ENCODE measurements around the gene LYPD6B. TPM values are rescaled to one million over a fixed set of nuclear protein-coding genes. Genes with fewer than 3 reads are reported as not detected.
"Not testable (repeated sequence)": the region's sequence is repeated elsewhere in the genome, so short reads cannot be mapped to it uniquely, and the experiment has no call there.

Gene LYPD6B
- total RNA-seq, 1 experiment from 2014 or later, result 12.1 TPM

DNA sequence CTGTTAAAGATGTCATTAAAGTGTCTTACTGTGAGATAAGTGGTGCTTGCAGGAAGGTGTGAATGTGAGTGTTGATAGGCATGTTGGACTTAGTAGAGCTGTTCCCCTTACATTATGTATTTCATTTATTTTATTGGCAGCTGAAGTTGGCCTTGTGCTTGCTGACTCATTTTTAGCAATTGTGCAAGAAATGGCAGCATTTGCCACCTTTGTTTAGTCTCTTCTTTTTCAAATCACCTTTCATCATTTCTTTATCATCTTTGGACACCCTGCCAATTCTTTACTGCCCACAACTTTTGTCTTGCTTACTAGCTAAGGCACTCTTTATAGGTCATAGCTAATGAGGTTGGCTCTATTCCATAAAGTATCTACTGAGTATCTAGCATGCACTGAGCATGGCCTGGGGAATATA lies 161.6 kb downstream of the LYPD6B start:
- peak; percentile 42 for DNase-seq (ENCODE audit: low read depth)

DNA sequence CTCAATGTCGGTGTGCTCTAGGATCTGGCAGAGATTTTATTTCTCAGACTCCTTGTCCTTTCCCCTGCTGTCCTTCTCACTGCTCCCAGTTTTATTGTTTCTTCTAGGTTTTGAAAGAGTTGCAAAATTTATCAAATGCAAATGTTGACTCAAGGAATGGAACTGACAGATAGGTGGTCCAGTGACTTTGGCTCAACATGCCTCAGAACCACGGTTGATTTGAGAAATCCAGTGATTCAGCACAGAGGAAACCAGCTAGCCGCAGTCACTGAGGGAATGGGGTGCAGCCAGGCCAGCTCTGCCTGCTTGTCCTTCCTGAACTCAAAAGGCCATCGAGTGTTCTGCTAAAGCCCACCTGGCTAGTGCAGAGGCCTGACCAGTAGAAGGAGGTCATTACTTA lies 166.2 kb downstream of the LYPD6B start:
- no peak for DNase-seq (ENCODE audit: low read depth)

DNA sequence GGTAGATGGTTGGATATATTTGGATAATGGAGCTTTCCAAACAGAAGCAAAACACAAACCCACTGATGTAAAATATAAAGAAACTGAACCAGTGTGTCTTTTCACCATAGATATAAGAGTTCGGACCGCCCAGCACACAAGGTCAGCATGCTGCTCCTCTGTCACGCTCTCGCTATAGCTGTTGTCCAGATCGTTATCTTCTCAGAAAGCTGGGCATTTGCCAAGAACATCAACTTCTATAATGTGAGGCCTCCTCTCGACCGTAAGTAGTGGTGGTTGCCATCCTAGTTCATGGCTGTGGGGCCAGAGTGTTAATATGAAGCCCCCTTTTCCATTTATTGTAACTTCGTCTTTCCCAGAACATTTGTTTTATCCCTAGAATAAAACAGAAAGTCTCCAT lies 166.6 kb downstream of the LYPD6B start:
- no peak for DNase-seq (ENCODE audit: low read depth)

DNA sequence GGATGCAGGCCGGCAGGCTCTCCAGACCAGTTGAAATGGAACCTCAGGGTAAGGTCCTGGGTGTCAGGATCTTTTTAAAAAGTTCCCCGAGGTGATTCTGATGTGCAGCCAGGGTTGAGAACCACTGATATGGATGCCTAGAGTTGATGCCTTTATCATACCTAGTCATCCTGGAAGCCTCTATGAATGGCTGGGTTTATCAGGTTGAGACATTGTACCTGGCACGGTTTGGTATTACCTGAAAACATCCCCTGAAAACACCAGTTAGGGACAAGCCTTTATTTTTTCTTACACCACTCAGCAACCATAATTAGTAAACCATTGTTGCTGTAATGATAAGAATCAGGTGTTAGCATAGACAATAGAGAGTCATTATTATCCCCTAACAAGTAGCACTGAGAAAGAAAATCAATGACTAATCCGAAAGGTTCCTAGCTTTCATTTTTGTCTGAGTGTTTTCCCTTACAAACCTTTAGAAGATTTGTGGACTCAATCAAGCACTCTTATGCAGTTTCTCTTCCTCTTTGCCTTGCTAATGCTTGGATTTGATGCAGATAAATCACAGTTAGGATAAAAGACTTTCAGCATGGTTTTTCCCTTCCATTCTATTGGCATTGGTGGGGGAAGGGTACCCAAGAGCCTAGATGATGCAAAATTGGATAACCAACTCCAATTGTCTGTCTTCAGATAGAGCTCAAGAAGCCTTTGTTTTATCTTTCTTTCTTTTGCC lies 175.4 kb downstream of the LYPD6B start:
- DNase-seq (ENCODE audit: low read depth), result no peak

DNA sequence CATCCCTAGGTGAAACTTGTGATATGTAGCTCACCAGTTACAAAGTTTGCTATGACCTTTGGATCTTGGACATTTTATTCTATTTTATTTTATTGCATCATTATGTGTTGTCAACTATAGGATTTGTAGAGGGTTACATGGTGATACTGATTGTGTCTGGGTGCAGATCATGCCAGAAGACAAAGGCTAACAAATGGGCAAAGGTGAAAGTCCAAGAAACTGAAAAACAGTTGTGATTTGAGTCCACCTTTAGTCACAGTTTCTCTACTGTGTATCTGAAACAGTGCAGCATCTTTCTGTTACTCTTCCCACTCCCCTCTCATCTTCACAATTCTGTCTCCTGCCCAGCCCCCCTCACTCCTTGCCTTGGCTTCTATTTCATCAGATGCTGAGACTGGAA lies 180.0 kb downstream of the LYPD6B start:
- DNase-seq (ENCODE audit: low read depth), result no peak

DNA sequence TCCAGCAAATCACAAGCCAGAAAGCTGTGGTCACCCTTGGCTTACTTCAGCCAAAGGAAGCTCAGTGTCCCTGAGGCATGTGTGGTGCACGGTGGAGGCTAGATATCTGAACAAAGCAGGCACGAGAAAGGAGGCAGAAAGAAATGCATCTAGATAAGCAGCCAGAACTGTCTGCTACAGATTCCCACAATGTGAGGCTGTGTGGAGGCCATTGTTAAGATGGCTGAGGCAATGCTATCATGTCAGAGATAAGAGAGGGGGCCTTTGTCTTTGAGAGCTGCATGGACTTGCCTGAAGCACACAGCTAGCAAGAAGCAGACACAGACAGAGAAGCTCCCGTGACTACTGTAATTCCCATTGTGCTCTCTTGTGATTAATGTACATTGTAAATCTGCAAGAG lies 181.4 kb downstream of the LYPD6B start:
- no peak for DNase-seq (ENCODE audit: low read depth)

DNA sequence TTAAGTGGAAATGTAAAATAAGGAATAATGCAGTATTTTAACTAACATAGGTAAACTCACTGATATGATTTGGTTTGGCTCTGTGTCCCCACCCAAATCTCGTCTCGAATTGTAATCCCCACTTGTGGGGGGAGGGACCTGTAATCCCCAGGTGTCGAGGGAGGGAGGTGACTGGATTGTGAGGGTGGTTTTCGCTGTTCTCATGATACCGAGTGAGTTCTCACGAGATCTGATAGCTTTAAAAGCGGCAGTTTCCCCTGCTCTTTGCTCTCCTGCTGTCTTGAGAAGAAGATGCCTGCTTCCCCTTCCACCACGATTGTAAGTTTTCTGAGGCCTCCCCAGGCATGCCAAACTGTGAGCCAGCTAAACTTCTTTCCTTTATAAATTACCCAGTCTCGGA lies 182.5 kb downstream of the LYPD6B start:
- no peak for DNase-seq (ENCODE audit: low read depth)

DNA sequence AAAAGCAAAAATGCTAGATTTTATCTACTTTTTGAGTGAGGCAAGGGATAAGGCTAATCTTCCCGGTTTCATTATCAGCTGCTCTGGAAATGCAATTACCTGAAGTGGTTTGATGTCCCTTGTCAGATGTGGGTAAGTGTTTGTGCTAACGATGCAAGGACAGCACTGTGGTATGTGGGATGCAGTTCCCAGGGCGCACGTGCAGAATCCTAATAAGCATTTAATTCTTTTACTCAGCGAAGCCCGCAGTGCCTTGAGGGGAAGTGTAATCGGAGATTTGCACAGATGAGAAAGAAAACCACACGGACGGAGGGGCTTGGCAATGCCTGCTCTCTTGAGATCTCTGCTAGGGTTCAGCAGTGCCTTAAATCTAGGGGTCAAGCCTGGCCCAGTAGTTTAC lies 183.4 kb downstream of the LYPD6B start:
- DNase-seq (ENCODE audit: low read depth), result peak; percentile 2

DNA sequence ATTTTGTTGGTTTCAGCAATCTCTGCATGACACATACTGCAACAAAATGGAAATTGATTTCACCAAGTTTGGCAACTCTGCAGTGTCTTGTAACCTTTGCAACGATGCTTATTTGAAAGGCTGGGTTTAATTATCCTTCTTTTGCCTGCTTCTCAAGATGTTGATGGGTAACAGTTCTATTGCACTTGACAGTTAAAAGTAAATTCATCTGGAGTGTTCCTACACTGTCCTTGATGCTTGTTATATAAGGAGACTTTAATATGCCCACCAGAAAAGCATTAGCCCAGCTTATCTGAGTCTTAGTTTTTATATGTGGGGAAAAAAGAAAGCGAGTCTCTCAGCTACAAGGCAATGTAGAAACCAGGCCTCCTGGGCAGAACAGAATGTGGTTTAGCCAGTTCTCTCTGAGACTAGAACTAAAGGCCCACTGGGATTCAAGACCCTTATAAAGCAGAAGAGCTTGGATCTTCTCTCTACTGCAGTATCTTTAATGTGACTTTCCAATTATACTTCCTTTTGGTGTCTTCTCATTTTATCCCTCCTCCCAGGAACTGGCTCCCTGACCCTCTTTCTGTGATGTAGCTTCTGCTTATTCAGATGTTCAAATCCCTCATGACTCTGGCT lies 185.1 kb downstream of the LYPD6B start:
- DNase-seq (ENCODE audit: low read depth), result no peak

DNA sequence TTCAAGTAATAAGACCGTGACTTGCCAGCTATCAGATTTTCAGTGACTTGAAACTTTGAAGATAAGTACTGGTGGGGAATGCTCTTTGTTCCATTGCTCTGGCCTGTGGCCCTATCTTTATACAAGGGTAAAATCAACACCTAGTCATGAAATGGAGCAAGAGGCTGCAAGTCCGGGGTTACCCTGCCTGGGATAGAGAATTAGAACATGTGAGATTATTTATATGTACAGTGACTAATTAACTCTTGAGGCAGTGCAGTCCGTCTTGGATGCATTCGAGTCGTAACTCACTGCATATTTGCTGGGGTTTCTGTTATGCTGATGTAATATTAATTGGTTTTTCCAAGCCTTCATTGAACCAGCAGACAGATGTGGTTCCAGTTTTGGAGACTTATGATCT lies 186.0 kb downstream of the LYPD6B start:
- no peak for DNase-seq (ENCODE audit: low read depth)

DNA sequence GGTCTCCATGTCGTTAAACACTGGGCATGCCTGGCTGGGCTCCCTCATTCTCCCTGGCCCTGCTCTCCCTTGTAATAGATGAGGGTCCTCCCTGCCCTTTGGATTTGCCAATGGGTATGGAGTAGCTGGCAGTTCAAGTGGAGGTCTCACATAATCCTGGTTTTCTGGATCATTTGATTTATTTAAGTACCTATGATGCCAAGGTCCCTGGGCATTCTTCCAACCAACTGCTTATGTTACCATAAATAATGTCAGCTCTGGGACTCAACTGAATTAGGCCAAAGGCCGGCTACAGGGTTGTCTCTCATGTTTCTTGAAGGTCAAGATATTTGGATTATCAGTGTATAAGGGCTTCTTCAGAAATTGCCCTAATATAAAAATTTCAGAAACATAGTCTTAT lies 186.9 kb downstream of the LYPD6B start:
- no peak for DNase-seq (ENCODE audit: low read depth)

DNA sequence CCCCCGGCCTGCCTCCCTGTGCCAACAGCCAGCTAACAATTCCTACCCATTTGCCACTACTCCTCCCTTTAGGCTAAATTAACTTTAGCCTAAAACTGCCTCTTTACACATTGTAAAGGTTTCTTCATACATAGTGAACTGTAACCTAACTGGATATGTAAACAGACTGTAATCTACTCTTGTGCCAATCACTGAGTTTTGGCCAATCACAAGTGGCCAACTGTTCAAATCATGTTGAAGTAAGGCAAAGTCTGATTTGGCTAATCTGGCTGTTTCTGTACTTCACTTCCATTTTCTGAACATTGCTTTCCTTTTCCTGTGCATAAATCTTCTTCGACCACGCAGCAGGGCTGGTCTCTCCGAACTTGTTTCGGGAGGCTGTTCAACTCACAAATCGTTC lies 188.3 kb downstream of the LYPD6B start:
- DNase-seq (ENCODE audit: low read depth), result no peak

DNA sequence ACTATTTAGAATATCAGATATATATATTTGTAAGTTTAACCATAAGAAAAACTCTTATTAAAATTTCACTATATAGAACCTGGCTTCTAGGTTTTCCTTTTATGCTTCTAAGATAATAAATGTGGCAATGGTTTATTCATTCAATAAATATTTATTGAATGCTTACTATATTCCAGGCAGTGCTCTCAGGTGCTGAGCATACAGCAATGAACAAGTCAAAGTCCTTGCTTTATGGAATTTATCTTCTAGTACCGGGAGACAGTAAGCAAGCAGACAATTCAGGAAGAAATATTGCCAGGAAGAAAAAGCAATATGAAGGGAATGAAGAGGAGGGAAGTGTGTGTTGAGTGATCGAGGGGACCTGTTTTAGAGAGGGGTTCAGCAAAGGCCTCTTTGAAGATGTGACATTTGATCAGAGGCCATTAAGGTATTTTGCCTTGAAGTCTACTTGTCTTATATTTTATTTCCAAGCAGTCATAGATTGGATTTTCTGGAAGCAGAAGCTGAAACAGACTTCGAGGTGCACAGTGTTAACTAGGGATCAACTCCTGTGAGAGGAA lies 197.4 kb downstream of the LYPD6B start:
- DNase-seq (ENCODE audit: low read depth), result no peak

DNA sequence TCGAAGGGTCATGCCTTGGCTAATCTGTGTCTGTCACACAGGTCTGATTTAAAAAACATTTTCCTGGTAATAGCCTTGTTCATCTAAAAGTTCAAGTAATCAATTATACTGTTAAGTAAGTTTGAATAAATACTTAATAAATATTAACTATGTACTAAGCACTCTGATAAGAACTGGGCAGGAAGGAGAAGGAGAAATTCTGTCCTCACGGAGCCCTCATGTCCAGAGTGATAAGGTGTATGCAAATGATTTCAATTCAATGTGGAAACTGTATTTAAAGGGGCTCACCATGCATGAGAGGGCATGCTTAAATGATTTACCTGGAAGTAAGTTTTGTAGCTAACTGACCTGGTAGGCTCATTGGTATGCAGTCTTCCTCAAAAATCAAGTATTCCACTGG lies 197.9 kb downstream of the LYPD6B start:
- no peak for DNase-seq (ENCODE audit: low read depth)

DNA sequence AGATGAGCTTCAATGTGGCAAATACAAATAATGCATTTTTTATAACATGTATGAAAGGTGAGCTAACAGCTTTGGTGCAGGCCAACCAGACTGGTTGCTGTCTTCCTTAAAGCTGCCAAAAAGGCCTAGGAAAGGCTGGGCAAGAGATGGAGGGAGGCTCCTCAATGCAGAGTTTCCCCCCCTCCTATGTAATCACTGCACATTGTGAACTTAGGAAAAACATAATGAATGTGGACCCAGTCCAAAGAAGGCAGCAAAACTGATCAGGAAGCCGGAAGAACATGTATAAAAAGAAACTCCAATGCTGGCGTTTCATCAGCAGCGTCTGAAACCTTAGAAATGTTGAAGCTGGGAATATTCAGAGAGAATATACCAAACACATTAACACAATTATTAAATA lies 207.7 kb downstream of the LYPD6B start:
- DNase-seq (ENCODE audit: low read depth), result no peak

DNA sequence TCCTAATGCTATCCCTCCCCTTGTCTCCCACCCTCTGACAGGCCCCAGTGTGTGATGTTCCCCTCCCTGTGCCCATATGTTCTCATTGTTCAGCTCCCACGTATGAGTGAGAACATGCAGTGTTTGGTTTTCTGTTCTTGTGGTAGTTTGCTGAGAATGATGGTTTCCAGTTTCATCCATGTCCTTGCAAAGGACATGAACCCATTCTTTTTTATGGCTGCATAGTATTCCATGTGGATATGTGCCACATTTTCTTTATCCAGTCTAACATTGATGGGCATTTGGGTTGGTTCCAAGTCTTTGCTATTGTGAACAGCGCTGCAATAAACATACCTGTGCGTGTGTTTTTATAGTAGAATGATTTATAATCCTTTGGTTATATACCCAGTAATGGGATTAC lies 212.9 kb downstream of the LYPD6B start:
- not testable (repeated sequence) for DNase-seq (ENCODE audit: low read depth)

DNA sequence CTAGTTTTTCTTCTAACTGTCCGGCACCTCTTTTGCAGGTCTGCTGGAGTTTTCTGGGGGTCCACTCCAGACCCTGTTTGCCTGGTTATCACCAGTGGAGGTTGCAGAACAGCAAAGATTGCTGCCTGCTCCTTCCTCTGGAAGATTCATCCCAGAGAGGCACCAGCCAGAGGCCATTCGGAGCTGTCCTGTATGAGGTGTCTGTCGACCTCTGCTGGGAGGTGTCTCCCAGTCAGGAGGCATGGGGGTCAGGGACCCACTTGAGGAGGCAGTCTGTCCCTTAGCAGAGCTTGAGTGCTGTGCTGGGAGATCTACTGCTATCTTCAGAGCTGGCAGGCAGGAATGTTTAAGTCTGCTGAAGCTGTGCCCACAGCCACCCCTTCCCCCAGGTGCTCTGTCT lies 218.4 kb downstream of the LYPD6B start:
- not testable (repeated sequence) for DNase-seq (ENCODE audit: low read depth)

DNA sequence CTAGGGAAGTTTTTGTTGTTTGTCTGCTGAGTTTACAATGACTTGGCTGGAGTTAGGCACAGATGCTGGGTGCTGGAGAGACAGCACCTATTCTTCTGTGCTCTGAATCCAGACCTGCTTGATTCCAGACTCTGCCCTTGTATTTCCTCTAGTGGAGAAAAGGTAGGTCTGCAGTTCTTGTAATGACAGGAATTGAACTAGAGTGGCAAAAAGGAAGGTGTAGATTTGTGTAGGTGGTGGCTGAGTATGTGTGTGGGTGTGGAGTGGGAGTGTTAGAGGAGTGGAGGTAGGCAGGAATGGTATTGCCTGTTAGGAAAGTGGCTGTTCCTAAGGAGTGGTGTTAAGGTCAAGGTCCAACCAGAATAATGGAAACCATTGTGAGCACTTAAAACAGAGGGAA lies 220.0 kb downstream of the LYPD6B start:
- DNase-seq (ENCODE audit: low read depth), result peak; percentile 14

DNA sequence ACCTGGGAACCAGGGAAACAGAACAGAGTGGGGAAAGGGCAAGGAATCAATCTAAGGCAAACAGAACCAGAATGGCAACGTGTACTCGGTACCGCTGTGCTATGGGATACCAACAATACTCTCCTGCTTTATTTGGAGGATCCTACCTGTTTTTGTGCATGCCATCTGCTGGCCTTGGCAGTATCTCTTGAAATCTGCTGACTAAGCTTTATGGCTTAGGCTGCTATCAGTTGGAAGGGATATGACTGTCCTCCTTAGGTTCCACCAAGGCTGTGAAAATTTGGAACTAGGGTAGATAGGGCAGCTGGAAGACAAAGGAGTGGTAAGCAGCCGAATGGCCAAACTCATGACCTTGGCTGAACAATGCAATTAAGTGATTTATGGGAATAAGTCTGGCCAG lies 220.6 kb downstream of the LYPD6B start:
- no peak for DNase-seq (ENCODE audit: low read depth)

DNA sequence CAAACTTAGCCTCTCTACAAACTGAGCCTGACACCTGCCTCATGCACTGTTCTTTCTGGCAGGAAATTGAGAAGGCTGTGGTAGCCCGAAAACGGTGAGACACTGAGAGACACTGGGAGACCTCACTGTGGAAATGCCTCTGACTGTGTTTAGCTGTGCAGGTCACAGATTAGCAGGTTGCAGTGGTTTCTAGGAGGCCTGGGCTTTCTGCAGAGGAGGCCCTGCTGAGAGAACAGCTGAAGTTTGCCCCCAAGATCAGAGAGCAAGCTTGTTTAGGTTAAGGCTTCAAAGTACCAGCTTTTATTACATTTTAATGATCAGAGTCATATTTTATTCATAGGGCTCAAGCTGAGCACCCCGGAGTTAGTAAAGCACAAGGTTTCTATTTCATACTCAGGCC lies 223.2 kb downstream of the LYPD6B start:
- peak; percentile 21 for DNase-seq (ENCODE audit: low read depth)

Data from LHCN-M2 (cell line).